ENCODE data around the gene TBC1D5. TPM values are rescaled to one million over a fixed set of nuclear protein-coding genes. Genes with fewer than 3 reads are reported as not detected.

The TBC1D5 gene
- total RNA-seq, 1 donor from 2014 or later = 74.6 TPM

- Histone ChIP-seq H3K36me3 (no peaks in the 10 kb centered on the region), H3K27ac (no peak overlapping the region), H3K9me3 (no peaks in the 10 kb centered on the region), H3K27me3 (no peaks in the 10 kb centered on the region), H3K4me3 (no peak overlapping the region), H3K4me1 (no peaks in the 10 kb centered on the region)
- ATAC-seq = no peak
- no peak for TF ChIP-seq CTCF (IDR thresholded peaks at IDR 0.05)
- no peak for DNase-seq
- intact Hi-C loops (cut with DNase I) = no loop called here
These were observed 565.7 kb downstream of the TBC1D5 start for GRCh38 chr3:17176757-17177156.

- DNase-seq (no peak), ATAC-seq (no peak)
- H3K4me1 ChIP-seq = no peaks in the 10 kb centered on the region
- no peaks in the 10 kb centered on the region for H3K36me3 ChIP-seq
- intact Hi-C loops (cut with DNase I) = no loop called here
- H3K4me3 ChIP-seq = no peak overlapping the region
- no peaks in the 10 kb centered on the region for H3K27me3 ChIP-seq
- no peak overlapping the region for H3K27ac ChIP-seq
- no peaks in the 10 kb centered on the region for H3K9me3 ChIP-seq
- TF ChIP-seq CTCF (IDR thresholded peaks at IDR 0.05) = no peak
These were observed 567.1 kb downstream of the TBC1D5 start for GRCh38 chr3:17175187-17175807.

GRCh38 chr3:17166369-17166768 lies 576.1 kb downstream of the TBC1D5 start:
- no peak overlapping the region for H3K27ac ChIP-seq
- no peaks in the 10 kb centered on the region for H3K27me3 ChIP-seq
- intact Hi-C loops (cut with DNase I) = no loop called here
- H3K36me3 ChIP-seq = peaks cover 55% of the 10 kb centered on the region
- ATAC-seq (peak; percentile 29), DNase-seq (no peak)
- no peaks in the 10 kb centered on the region for H3K9me3 ChIP-seq
- no peak overlapping the region for H3K4me3 ChIP-seq
- no peak for TF ChIP-seq CTCF (IDR thresholded peaks at IDR 0.05)
- H3K4me1 ChIP-seq = no peaks in the 10 kb centered on the region

- DNase-seq (no peak), ATAC-seq (no peak)
- H3K4me3 ChIP-seq = no peak overlapping the region
- peaks cover 84% of the 10 kb centered on the region for H3K36me3 ChIP-seq
- TF ChIP-seq CTCF (IDR thresholded peaks at IDR 0.05) = no peak
- intact Hi-C loops (cut with DNase I) = no loop called here
- no peaks in the 10 kb centered on the region for H3K4me1 ChIP-seq
- H3K27ac ChIP-seq = no peak overlapping the region
- no peaks in the 10 kb centered on the region for H3K9me3 ChIP-seq
- no peaks in the 10 kb centered on the region for H3K27me3 ChIP-seq
These were observed 580.3 kb downstream of the TBC1D5 start for GRCh38 chr3:17162116-17162515.

- H3K36me3 ChIP-seq = peaks cover 76% of the 10 kb centered on the region
- H3K4me1 ChIP-seq = no peaks in the 10 kb centered on the region
- H3K4me3 ChIP-seq = no peak overlapping the region
- no peak for DNase-seq
- TF ChIP-seq CTCF (IDR thresholded peaks at IDR 0.05) = no peak
- no peaks in the 10 kb centered on the region for H3K27me3 ChIP-seq
- intact Hi-C loops (cut with DNase I) = no loop called here
- no peak overlapping the region for H3K27ac ChIP-seq
- no peaks in the 10 kb centered on the region for H3K9me3 ChIP-seq
- ATAC-seq = no peak
These were observed 581.8 kb downstream of the TBC1D5 start for GRCh38 chr3:17160597-17160996.
